Naive thymus-derived CD8-positive, alpha-beta T cell (primary cell): Measurements from ENCODE around the gene MARCHF9. TPM values are rescaled to one million over a fixed set of nuclear protein-coding genes. Genes with fewer than 3 reads are reported as not detected.
"Not testable (repeated sequence)": the region's sequence is repeated elsewhere in the genome, so short reads cannot be mapped to it uniquely, and the experiment has no call there.

Experiments
- ATAC-seq, 2 donors: fragments of 150-1000 bp; cut with Tn5 transposase in 1 of 2; sonication (Bioruptor Pico), chemical (Tn5 transposase) in 1 of 2; 1 replicate in 1 of 2; 2 replicates in 1 of 2; pipeline ENCODE4 v1.10.0; 2021; ENCODE audit warnings: mild to moderate bottlenecking in 2 of 2, moderate library complexity in 2 of 2
- POLR2A ChIA-PET: fragments of 350-600 bp; sonication (Branson Sonifier 250); formaldehyde crosslinking; loops from one replicate; lab custom pipeline; 2021; ENCODE audit warnings: antibody characterized with exemption; lab: Charles Lee
- DNase-seq, 10 donors: peaks; one replicate each; pipeline versions ENCODE4 v3.0.0 to v3.0.0-alpha.2; 2020 to 2022
- H3K27ac Mint-ChIP-seq, 10 donors: one replicate each; pipeline ENCODE4 v1.8.0; 2020 to 2022; ENCODE audit warnings: mild to moderate bottlenecking in 10 of 10, mixed read lengths in 10 of 10, moderate library complexity in 4 of 10, inconsistent platforms in 1 of 10
- H3K27me3 Mint-ChIP-seq, 5 donors: one replicate each; pipeline ENCODE4 v1.8.0; 2021 to 2022; ENCODE audit warnings: mixed read lengths in 5 of 5
- H3K36me3 Mint-ChIP-seq, 3 donors: one replicate each; pipeline ENCODE4 v1.8.0; 2020 to 2022; ENCODE audit warnings: mixed read lengths in 3 of 3, mild to moderate bottlenecking in 2 of 3, inconsistent platforms in 1 of 3
- H3K4me1 Mint-ChIP-seq, 4 donors: one replicate each; pipeline ENCODE4 v1.8.0; 2021 to 2022; ENCODE audit warnings: mixed read lengths in 4 of 4
- H3K4me3 Mint-ChIP-seq, 10 donors: one replicate each; pipeline ENCODE4 v1.8.0; 2020 to 2022; ENCODE audit warnings: mild to moderate bottlenecking in 10 of 10, mixed read lengths in 10 of 10, moderate library complexity in 6 of 10, inconsistent platforms in 1 of 10
- H3K9me3 Mint-ChIP-seq, 9 donors: one replicate each; pipeline ENCODE4 v1.8.0; 2020 to 2022; ENCODE audit warnings: mixed read lengths in 9 of 9, mild to moderate bottlenecking in 3 of 9, inconsistent platforms in 1 of 9, moderate library complexity in 1 of 9
- polyA plus RNA-seq, 3 donors: library from polyadenylated mRNA; unstranded; fragments of 300-500 nt; fragmentation: Illumina TruSeq; gene quantifications; one replicate each; pipeline ENCODE4 v1.2.3, GENCODE V29; 2021
- total RNA-seq, 8 experiments: library from RNA in 2 of 8; stranded (reverse) in 2 of 8; gene quantifications; one replicate each; pipeline ENCODE4 v1.2.3 and lab custom pipeline; 2021 to 2026

MARCHF9 gene
- total and polyA plus RNA-seq, 5 experiments from 2014 or later, result 2.2 to 64.8 (median 6.6) TPM

DNA sequence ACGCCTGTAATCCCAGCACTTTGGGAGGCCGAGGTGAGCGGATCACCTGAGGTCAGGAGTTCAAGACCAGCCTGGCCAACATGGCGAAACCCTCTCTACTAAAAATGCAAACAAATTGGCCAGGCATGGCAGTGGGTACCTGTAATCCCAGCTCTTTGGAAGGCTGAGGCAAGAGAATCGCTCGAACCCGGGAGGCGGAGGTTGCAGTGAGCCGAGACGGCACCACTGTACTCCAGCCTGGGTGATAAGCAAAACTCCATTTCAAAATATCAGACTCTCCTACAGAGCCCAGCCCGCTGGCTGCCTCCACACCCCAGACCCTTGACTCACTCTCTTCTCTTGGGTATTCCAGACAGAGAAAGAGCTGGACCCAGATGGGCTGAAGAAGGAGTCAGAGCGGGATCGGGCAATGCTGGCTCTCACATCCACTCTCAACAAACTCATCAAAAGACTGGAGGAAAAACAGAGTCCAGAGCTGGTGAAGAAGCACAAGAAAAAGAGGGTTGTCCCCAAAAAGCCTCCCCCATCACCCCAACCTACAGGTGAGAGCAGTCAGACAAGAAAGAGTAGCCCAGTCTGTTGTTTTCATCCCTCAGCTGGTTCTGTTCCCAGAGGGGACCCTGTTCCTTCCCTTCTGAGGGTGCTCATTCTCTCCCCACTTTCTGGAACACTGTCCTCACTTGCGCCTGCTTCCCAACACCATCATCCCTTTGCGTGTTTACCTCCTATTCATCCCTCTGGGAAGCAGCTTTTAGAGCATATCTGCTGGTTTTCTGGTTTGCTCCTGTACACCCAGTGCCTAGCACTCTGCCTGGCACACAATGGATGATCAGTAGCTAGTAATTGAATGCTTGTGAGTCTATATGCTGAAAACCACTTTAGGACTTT, 36.0 kb upstream of the MARCHF9 start:
- POLR2A ChIA-PET, result interaction anchor here (0.6 to 1.3 kb wide), 2 partner anchors 9 to 232 kb away, joined by 3 read pairs; no protein-coding TSS in a partner anchor
- peak overlapping the region in 7 of 10 donors; percentile 37 to 90 (median 53) for H3K27ac Mint-ChIP-seq
- ATAC-seq (no peak), DNase-seq (no peak)
- no peak overlapping the region for H3K4me3 Mint-ChIP-seq
- peaks cover 6 to 62% (median 14%) of the 10 kb centered on the region in 3 donors for H3K36me3 Mint-ChIP-seq
- no peaks in the 10 kb centered on the region for H3K9me3 Mint-ChIP-seq
- H3K27me3 Mint-ChIP-seq, result no peaks in the 10 kb centered on the region
- H3K4me1 Mint-ChIP-seq, result peaks cover 14 to 29% (median 22%) of the 10 kb centered on the region in 4 donors

DNA sequence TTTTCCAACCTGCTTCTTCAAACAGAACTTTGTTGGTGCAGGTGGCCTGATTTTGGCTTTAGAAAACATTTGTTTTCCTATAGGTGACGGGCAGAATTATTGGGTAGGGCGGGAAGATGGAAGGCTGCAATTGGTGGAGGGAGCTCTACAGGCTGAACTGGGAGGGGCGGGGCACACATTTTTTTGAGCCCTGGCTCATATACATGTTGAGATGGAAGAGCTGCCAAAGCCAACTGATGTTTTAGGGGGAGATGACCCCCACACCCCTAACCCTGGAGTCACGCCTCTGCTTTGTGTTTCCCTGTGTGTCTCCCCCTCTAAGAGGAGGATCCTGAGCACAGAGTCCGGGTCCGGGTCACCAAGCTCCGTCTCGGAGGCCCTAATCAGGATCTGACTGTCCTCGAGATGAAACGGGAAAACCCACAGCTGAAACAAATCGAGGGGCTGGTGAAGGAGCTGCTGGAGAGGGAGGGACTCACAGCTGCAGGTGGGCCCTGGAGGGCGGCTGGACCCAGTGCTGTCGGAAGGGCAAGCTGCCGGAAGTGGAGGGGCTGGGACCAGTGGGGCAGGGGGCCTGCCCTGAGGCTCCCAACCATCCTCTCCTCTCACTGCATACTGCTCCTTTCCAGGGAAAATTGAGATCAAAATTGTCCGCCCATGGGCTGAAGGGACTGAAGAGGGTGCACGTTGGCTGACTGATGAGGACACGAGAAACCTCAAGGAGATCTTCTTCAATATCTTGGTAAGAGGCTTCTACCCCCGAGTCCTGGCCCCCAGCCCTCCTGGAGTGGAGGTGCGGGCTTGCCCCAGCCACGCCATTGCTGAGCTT, 34.9 kb upstream of the MARCHF9 start:
- ATAC-seq (no peak), DNase-seq (no peak)
- H3K27me3 Mint-ChIP-seq, result no peaks in the 10 kb centered on the region
- peaks cover 19 to 40% (median 30%) of the 10 kb centered on the region in 4 donors for H3K4me1 Mint-ChIP-seq
- H3K36me3 Mint-ChIP-seq, result peaks cover 6 to 62% (median 14%) of the 10 kb centered on the region in 3 donors
- no peak overlapping the region for H3K4me3 Mint-ChIP-seq
- no peaks in the 10 kb centered on the region for H3K9me3 Mint-ChIP-seq
- POLR2A ChIA-PET, result interaction anchor here (0.9 to 1.7 kb wide), 3 partner anchors 10 to 25 kb away, joined by 3 to 5 read pairs (median 3); no protein-coding TSS in a partner anchor
- peak overlapping the region in 4 of 10 donors; percentile 20 to 90 (median 33) for H3K27ac Mint-ChIP-seq

GRCh38 chr12:57720606-57721595, 34.0 kb upstream of the MARCHF9 start:
- H3K4me1 Mint-ChIP-seq, result peaks cover 16 to 46% (median 33%) of the 10 kb centered on the region in 4 donors
- H3K27ac Mint-ChIP-seq, result peak overlapping the region in 5 of 10 donors; percentile 10 to 71 (median 28)
- no peak for ATAC-seq
- no peak for DNase-seq
- H3K27me3 Mint-ChIP-seq, result no peaks in the 10 kb centered on the region
- no peaks in the 10 kb centered on the region for H3K9me3 Mint-ChIP-seq
- H3K36me3 Mint-ChIP-seq, result peaks cover 6 to 62% (median 14%) of the 10 kb centered on the region in 3 donors
- POLR2A ChIA-PET, result interaction anchor here (0.9 to 2.3 kb wide), 5 partner anchors 11 to 31 kb away, joined by 3 to 11 read pairs (median 4); partner anchors contain the start of gene CDK4
- H3K4me3 Mint-ChIP-seq, result no peak overlapping the region

GRCh38 chr12:57721846-57722608, 32.9 kb upstream of the MARCHF9 start:
- POLR2A ChIA-PET, result interaction anchor here (0.6 to 2.3 kb wide), 9 partner anchors 8 to 1071 kb away, joined by 3 to 11 read pairs (median 4); partner anchors contain the start of genes AGAP2, CDK4 and TSPAN31
- peak overlapping the region in 8 of 10 donors; percentile 48 to 87 (median 75) for H3K27ac Mint-ChIP-seq

GRCh38 chr12:57722716-57723629, 31.9 kb upstream of the MARCHF9 start:
- H3K4me1 Mint-ChIP-seq, result peaks cover 16 to 50% (median 35%) of the 10 kb centered on the region in 4 donors
- ATAC-seq, result peak in 1 of 2 donors; percentile 21

More at GRCh38 chr12:57721846-57722608, 32.9 kb upstream of the MARCHF9 start:
- Mint-ChIP-seq H3K4me3 (peak overlapping the region in 1 of 10 donors; percentile 37), H3K36me3 (peaks cover 6 to 59% (median 16%) of the 10 kb centered on the region in 3 donors), H3K4me1 (peaks cover 16 to 50% (median 34%) of the 10 kb centered on the region in 4 donors)
- ATAC-seq, DNase-seq, H3K27me3 Mint-ChIP-seq, H3K9me3 Mint-ChIP-seq: not testable (repeated sequence)

DNA sequence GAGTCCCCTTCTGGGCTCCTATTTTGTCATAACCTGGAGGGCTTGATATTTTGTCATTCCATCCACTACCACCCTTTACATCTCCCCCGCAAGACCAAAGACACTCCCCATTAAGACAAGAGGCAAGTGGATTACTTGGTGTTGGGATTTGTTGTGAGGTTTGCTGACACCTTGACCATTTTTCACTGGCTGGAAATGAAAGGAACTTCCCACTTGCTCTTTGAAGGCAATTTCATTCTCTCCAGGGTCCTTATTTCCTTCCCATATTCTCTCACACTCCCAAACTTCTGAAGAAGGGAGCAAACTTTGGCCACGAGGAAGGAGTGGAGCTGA, 31.3 kb upstream of the MARCHF9 start:
- H3K36me3 Mint-ChIP-seq, result peaks cover 6 to 58% (median 15%) of the 10 kb centered on the region in 3 donors
- peaks cover 16 to 50% (median 39%) of the 10 kb centered on the region in 4 donors for H3K4me1 Mint-ChIP-seq
- H3K27me3 Mint-ChIP-seq, result no peaks in the 10 kb centered on the region
- POLR2A ChIA-PET, result interaction anchor here (1.0 to 2.3 kb wide), 7 partner anchors 13 to 28 kb away, joined by 3 to 16 read pairs (median 4); partner anchors contain the start of genes CDK4 and TSPAN31
- ATAC-seq, result no peak
- no peak for DNase-seq
- H3K9me3 Mint-ChIP-seq, result no peaks in the 10 kb centered on the region
- H3K27ac Mint-ChIP-seq, result peak overlapping the region; percentile 38 to 91 (median 67)
- H3K4me3 Mint-ChIP-seq, result no peak overlapping the region

More at GRCh38 chr12:57722716-57723629, 31.9 kb upstream of the MARCHF9 start:
- no peaks in the 10 kb centered on the region for H3K27me3 Mint-ChIP-seq
- H3K36me3 Mint-ChIP-seq, result peaks cover 6 to 58% (median 18%) of the 10 kb centered on the region in 3 donors
- H3K9me3 Mint-ChIP-seq, result no peaks in the 10 kb centered on the region
- no peak for DNase-seq
- H3K27ac Mint-ChIP-seq, result peak overlapping the region in 9 of 10 donors; percentile 19 to 87 (median 62)
- no peak overlapping the region for H3K4me3 Mint-ChIP-seq
- POLR2A ChIA-PET, result interaction anchor here (1.0 to 2.3 kb wide), 7 partner anchors 9 to 29 kb away, joined by 3 to 11 read pairs (median 3); partner anchors contain the start of genes AGAP2, CDK4 and TSPAN31

DNA sequence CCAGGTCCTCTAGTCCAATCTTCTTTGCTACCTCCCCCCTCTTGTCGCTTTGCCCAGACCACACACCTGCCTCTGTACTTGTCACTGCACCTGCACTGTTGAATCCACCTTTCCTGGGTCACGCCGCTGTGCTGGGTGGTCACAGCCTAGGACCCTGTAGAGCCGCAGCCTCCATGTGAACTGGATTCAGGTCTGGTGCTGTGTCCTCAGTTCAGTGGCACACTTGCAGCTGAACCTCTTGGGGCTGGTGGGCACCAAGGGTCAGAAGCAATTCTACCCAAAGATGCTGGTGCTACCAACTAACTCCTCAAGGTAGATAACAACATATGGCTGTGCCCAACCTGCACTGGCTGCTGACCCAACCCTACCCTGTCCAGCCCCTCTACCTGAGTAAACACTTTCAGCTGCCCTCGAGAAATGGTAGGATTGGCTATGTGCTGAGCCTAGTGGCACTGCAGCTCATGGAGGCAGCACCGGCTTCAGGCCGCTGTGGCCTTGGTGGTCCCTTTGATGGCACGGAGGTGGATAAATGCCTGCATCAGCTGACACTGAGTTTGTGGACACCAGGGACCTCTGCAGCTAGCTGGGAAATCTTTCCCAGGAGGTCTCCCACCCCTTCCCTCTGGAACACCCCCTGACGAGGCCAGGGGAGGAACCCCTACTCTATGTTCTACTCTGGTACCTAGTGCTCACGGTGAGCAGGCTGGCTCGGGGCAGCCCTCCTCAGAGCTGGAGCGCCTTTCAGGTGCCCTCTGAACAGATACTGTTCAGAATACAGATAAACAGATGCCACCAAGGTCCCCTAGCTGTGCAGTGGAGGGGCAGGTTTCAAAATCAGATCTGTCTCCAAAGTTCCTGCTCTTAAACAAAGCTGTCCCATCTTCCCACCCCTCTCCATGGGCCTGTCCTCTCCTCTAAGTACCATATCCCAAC, 30.6 kb upstream of the MARCHF9 start:
- ATAC-seq, result peak; percentile 13 to 27

DNA sequence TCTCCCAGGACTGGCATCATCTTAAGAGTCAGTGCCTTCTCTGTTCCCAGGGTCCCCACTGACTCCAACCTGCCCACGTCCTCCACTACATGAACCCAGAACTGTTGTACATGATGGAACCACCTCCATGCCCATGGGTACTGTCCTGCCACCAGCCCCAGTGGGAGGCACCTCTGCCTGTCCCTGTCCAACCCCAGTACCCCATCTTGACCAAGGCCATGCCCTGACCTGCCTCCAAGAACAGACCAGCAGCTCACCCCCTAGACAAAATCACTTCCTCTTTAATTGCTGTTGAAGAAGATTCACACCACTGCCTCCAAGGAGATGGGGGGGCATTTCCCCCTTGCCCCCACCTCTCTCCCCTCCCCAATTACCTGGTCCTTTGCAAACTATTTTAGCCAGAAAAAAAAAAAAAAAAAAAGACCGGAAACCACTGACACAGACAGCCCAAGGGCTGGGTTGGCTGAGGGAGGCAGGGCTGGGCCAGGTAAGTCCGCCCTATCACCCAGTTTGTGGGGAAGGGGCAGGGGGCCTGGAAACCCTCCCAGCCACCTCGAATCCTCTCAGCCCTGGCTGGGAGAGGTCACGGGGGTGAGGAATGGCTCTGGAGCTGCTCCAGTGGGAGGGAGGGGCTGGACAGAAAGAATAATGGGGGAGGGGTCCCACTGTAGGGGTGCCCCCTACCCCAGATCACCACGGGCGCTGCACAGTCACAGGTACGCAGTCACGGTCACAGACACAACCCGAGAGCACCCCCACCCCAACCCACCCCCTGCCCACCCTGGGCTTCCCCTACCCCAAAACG, 29.8 kb upstream of the MARCHF9 start:
- POLR2A ChIA-PET, result interaction anchor here (1.0 to 1.7 kb wide), 6 partner anchors 11 to 20 kb away, joined by 3 to 16 read pairs (median 4); partner anchors contain the start of genes AGAP2 and TSPAN31
- Mint-ChIP-seq H3K27me3 (no peaks in the 10 kb centered on the region), H3K36me3 (peaks cover 0 to 56% (median 6%) of the 10 kb centered on the region in 3 donors), H3K4me1 (peaks cover 16 to 44% (median 33%) of the 10 kb centered on the region in 4 donors), H3K27ac (peak overlapping the region in 9 of 10 donors; percentile 11 to 91 (median 67)), H3K9me3 (no peaks in the 10 kb centered on the region), H3K4me3 (peak overlapping the region in 1 of 10 donors; percentile 20)
- no peak for ATAC-seq
- DNase-seq, result no peak

More for the DNA sequence above, 30.6 kb upstream of the MARCHF9 start:
- DNase-seq, result no peak
- peaks cover 4 to 57% (median 11%) of the 10 kb centered on the region in 3 donors for H3K36me3 Mint-ChIP-seq
- POLR2A ChIA-PET, result interaction anchor here (0.7 to 1.7 kb wide), 8 partner anchors 12 to 114 kb away, joined by 3 to 16 read pairs (median 4); partner anchors contain the start of genes AGAP2, CDK4 and TSPAN31
- H3K4me1 Mint-ChIP-seq, result peaks cover 16 to 49% (median 37%) of the 10 kb centered on the region in 4 donors
- peak overlapping the region; percentile 11 to 91 (median 72) for H3K27ac Mint-ChIP-seq
- no peaks in the 10 kb centered on the region for H3K9me3 Mint-ChIP-seq
- H3K4me3 Mint-ChIP-seq, result no peak overlapping the region
- no peaks in the 10 kb centered on the region for H3K27me3 Mint-ChIP-seq
